Neural cell (in vitro differentiated cells): Measurements from ENCODE around the gene TMIGD1. TPM values are rescaled to one million over a fixed set of nuclear protein-coding genes. Genes with fewer than 3 reads are reported as not detected.

Experiments
- H2AFZ ChIP-seq: fragments of 200-600, 300-800 bp; sonication (generic), shearing (Covaris generic); 2 replicates; pipeline ENCODE4 v1.6.0; 2014; ENCODE audit warnings: low read depth, mild to moderate bottlenecking, antibody characterized with exemption, low read length, moderate library complexity
- H3F3A ChIP-seq: fragments of 200-600 bp; shearing (Covaris generic); 2 replicates; pipeline ENCODE4 v1.6.1; 2016; ENCODE audit warnings: mild to moderate bottlenecking, moderate library complexity, mixed read lengths, antibody characterized with exemption, low read length; ENCODE audit not compliant: insufficient read depth, poor library complexity, severe bottlenecking
- H3K27ac ChIP-seq: fragments of 200-600, 300-800 bp; sonication (generic), shearing (Covaris generic); 2 replicates; pipeline ENCODE4 v1.5.1; 2014; ENCODE audit warnings: mild to moderate bottlenecking, low read length, moderate library complexity
- H3K27me3 ChIP-seq: fragments of 300-800, 200-600 bp; sonication (generic), shearing (Covaris generic); 2 replicates; pipeline ENCODE4 v1.6.0; 2014; ENCODE audit warnings: mild to moderate bottlenecking, low read depth, low read length, moderate library complexity; ENCODE audit not compliant: insufficient read depth
- H3K36me3 ChIP-seq: fragments of 300-800, 200-600 bp; sonication (generic), shearing (Covaris generic); 2 replicates; pipeline ENCODE4 v1.5.1; 2014; ENCODE audit warnings: mild to moderate bottlenecking, antibody characterized with exemption, low read length, moderate library complexity; ENCODE audit not compliant: insufficient read depth
- H3K4me2 ChIP-seq: fragments of 300-800, 200-600 bp; sonication (generic), shearing (Covaris generic); 2 replicates; pipeline ENCODE4 v1.6.0; 2014; ENCODE audit warnings: mild to moderate bottlenecking, low read length
- H3K4me3 ChIP-seq: fragments of 300-800, 200-600 bp; sonication (generic), shearing (Covaris generic); 2 replicates; pipeline ENCODE4 v1.5.1; 2014; ENCODE audit warnings: mild to moderate bottlenecking, low read length, moderate library complexity
- H3K79me2 ChIP-seq: fragments of 200-600 bp; shearing (Covaris generic); replicated peaks from 2 replicates; pipeline ENCODE4 v1.6.0; 2014; ENCODE audit warnings: mild to moderate bottlenecking, low read length, moderate library complexity; ENCODE audit not compliant: insufficient read depth
- H3K9ac ChIP-seq: fragments of 300-800, 200-600 bp; sonication (generic), shearing (Covaris generic); 2 replicates; pipeline ENCODE4 v1.6.1; 2016; ENCODE audit warnings: mild to moderate bottlenecking, low read length, mixed read lengths
- H3K9me2 ChIP-seq: fragments of 200-600 bp; shearing (Covaris generic); 2 replicates; pipeline ENCODE4 v1.6.1; 2016; ENCODE audit warnings: mild to moderate bottlenecking, low read length, mixed read lengths; ENCODE audit not compliant: insufficient read depth
- H3K9me3 ChIP-seq: fragments of 200-600, 300-800 bp; sonication (generic), shearing (Covaris generic); 2 replicates; pipeline ENCODE4 v1.6.1; 2016; ENCODE audit warnings: mild to moderate bottlenecking, mixed run types, low read length, moderate library complexity, mixed read lengths
- H4K20me1 ChIP-seq: fragments of 200-600 bp; shearing (Covaris generic); 2 replicates; pipeline ENCODE4 v1.6.1; 2016; ENCODE audit warnings: mild to moderate bottlenecking, mixed run types; ENCODE audit not compliant: insufficient read depth
- EP300 ChIP-seq: fragments of 450-650 bp; conservative IDR thresholded peaks from 2 replicates; pipeline ENCODE4 v1.6.1; 2014; ENCODE audit warnings: antibody characterized with exemption, mild to moderate bottlenecking, moderate library complexity; ENCODE audit not compliant: poor library complexity, severe bottlenecking
- EZH2 ChIP-seq: fragments of 200-600, 300-800 bp; shearing (Covaris generic), sonication (generic); IDR thresholded peaks from 2 replicates; pipeline ENCODE4 v1.6.1; 2014; ENCODE audit warnings: antibody characterized with exemption, low read length, borderline replicate concordance, mild to moderate bottlenecking; ENCODE audit not compliant: insufficient read depth, poor library complexity, severe bottlenecking
- POLR2AphosphoS5 ChIP-seq: IDR thresholded peaks from 2 replicates; pipeline ENCODE4 v1.6.1; 2012
- RAD21 ChIP-seq: fragments of 450-650 bp; conservative IDR thresholded peaks from 2 replicates; pipeline ENCODE4 v1.6.1; 2014; ENCODE audit warnings: antibody characterized with exemption, mild to moderate bottlenecking, moderate library complexity
- SMC3 ChIP-seq: fragments of 450-650 bp; conservative IDR thresholded peaks from 2 replicates; pipeline ENCODE4 v1.6.1; 2014; ENCODE audit warnings: antibody characterized with exemption, mild to moderate bottlenecking, moderate library complexity; ENCODE audit not compliant: poor library complexity
- TAF1 ChIP-seq: IDR thresholded peaks from 2 replicates; pipeline ENCODE4 v1.6.1; 2012; ENCODE audit warnings: low read depth
- polyA plus RNA-seq: library from polyadenylated mRNA; depleted of rRNA; stranded (reverse); fragments of >200 nt; gene quantifications from 2 replicates; pipeline ENCODE4 v1.2.3, GENCODE V29; 2014
- TF ChIP-seq, protein P1 (sequence below): fragments of 450-650 bp; IDR thresholded peaks from 2 replicates; pipeline ENCODE4 v1.5.1; 2014; ENCODE audit warnings: antibody characterized with exemption, mild to moderate bottlenecking, moderate library complexity; ENCODE audit not compliant: poor library complexity, severe bottlenecking
- TF ChIP-seq, protein P2 (sequence below): IDR thresholded peaks from 2 replicates; pipeline ENCODE4 v1.6.1; 2012; ENCODE audit warnings: borderline replicate concordance

Gene TMIGD1
- polyA plus RNA-seq, 1 donor from 2014 or later = not detected

DNA sequence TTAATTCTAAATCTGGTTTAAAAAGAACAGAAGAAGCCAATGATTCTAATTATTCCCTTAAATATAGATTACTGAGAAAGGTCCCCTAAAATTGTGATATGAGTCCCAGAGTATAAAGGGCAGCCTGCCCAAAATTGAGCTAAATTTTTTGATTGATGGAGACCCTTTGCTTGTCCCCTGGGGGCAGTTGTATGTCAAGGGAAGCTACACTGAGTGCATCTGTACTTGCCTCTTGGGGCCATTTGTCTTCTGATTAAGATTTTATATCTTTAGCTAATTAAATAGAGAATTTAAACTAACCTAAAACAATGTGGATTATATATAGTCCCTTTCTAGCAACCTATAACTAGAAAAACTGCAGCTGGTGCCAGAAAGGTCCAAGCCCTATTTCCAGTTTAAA, 54.7 kb downstream of the TMIGD1 start:
- TF ChIP-seq POLR2AphosphoS5 = no peak
- no peak for TF ChIP-seq EP300
- TF ChIP-seq, protein P1, sequence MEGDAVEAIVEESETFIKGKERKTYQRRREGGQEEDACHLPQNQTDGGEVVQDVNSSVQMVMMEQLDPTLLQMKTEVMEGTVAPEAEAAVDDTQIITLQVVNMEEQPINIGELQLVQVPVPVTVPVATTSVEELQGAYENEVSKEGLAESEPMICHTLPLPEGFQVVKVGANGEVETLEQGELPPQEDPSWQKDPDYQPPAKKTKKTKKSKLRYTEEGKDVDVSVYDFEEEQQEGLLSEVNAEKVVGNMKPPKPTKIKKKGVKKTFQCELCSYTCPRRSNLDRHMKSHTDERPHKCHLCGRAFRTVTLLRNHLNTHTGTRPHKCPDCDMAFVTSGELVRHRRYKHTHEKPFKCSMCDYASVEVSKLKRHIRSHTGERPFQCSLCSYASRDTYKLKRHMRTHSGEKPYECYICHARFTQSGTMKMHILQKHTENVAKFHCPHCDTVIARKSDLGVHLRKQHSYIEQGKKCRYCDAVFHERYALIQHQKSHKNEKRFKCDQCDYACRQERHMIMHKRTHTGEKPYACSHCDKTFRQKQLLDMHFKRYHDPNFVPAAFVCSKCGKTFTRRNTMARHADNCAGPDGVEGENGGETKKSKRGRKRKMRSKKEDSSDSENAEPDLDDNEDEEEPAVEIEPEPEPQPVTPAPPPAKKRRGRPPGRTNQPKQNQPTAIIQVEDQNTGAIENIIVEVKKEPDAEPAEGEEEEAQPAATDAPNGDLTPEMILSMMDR = no peak
- TF ChIP-seq RAD21 = no peak
- H3K9me3 ChIP-seq = no peaks in the 10 kb centered on the region
- H3K27me3 ChIP-seq = no peaks in the 10 kb centered on the region

DNA sequence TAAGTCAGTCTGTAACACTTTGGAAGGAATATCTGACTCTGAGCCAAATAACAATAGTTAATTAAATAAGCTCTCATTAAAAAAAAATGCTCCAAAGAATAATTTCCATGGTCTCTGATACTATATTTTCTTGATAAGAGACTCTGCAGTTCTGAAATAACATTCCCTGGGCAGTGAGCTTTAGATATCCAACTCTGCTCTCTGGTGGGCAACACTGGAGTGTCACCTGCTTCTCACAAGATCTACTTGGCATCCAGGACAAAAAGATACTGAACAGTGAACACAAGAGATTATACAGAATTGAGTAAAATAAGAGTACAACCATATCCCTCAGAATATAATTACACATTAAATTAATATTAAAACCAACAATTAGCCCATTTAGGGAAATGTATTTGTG, 55.8 kb downstream of the TMIGD1 start:
- no peaks in the 10 kb centered on the region for H3F3A ChIP-seq
- H3K4me2 ChIP-seq = no peak overlapping the region
- TF ChIP-seq, protein P1 = peak; percentile 72
- TF ChIP-seq SMC3 = peak; percentile 87
- peak; percentile 77 for TF ChIP-seq RAD21
- TF ChIP-seq, protein P2, sequence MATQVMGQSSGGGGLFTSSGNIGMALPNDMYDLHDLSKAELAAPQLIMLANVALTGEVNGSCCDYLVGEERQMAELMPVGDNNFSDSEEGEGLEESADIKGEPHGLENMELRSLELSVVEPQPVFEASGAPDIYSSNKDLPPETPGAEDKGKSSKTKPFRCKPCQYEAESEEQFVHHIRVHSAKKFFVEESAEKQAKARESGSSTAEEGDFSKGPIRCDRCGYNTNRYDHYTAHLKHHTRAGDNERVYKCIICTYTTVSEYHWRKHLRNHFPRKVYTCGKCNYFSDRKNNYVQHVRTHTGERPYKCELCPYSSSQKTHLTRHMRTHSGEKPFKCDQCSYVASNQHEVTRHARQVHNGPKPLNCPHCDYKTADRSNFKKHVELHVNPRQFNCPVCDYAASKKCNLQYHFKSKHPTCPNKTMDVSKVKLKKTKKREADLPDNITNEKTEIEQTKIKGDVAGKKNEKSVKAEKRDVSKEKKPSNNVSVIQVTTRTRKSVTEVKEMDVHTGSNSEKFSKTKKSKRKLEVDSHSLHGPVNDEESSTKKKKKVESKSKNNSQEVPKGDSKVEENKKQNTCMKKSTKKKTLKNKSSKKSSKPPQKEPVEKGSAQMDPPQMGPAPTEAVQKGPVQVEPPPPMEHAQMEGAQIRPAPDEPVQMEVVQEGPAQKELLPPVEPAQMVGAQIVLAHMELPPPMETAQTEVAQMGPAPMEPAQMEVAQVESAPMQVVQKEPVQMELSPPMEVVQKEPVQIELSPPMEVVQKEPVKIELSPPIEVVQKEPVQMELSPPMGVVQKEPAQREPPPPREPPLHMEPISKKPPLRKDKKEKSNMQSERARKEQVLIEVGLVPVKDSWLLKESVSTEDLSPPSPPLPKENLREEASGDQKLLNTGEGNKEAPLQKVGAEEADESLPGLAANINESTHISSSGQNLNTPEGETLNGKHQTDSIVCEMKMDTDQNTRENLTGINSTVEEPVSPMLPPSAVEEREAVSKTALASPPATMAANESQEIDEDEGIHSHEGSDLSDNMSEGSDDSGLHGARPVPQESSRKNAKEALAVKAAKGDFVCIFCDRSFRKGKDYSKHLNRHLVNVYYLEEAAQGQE = no peak
- no peak overlapping the region for H2AFZ ChIP-seq
- no peaks in the 10 kb centered on the region for H3K9me2 ChIP-seq
- no peaks in the 10 kb centered on the region for H3K27me3 ChIP-seq
- H3K36me3 ChIP-seq = no peaks in the 10 kb centered on the region
- no peak overlapping the region for H3K4me3 ChIP-seq
- H3K79me2 ChIP-seq = no peaks in the 10 kb centered on the region
- no peaks in the 10 kb centered on the region for H3K9me3 ChIP-seq
- no peak overlapping the region for H3K9ac ChIP-seq
- no peak overlapping the region for H3K27ac ChIP-seq
- no peaks in the 10 kb centered on the region for H4K20me1 ChIP-seq

More for the DNA sequence above, 54.7 kb downstream of the TMIGD1 start:
- Histone ChIP-seq H4K20me1 (no peaks in the 10 kb centered on the region), H3F3A (no peaks in the 10 kb centered on the region), H3K27ac (no peak overlapping the region), H3K9ac (no peak overlapping the region), H2AFZ (no peak overlapping the region), H3K9me2 (no peaks in the 10 kb centered on the region), H3K4me3 (no peak overlapping the region), H3K79me2 (no peaks in the 10 kb centered on the region), H3K36me3 (peaks cover 4% of the 10 kb centered on the region), H3K4me2 (no peak overlapping the region)

DNA sequence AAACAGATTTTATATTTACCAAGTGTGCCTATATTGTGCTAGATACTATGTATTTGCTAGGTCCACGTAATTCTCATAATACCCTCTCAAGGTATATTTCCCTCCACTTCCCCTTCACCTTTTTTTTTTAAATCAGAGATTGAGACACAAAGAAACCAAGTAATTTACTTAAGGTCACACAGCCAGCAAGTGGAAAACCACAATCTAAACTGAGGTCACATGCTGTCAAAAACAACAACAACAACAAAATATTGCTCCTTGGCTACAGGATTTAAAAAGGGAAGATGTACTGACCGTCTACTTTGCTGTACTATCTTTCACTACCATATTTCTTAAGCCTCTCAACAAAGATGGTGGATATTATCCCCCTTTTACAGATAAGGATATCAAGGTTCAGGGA, 57.9 kb downstream of the TMIGD1 start:
- Histone ChIP-seq H2AFZ (no peak overlapping the region), H3F3A (no peaks in the 10 kb centered on the region), H3K79me2 (no peaks in the 10 kb centered on the region), H3K27ac (no peak overlapping the region), H4K20me1 (no peaks in the 10 kb centered on the region), H3K9ac (no peak overlapping the region), H3K9me3 (no peaks in the 10 kb centered on the region), H3K36me3 (no peaks in the 10 kb centered on the region), H3K4me3 (no peak overlapping the region), H3K9me2 (no peaks in the 10 kb centered on the region), H3K27me3 (no peaks in the 10 kb centered on the region), H3K4me2 (no peak overlapping the region)
- TF ChIP-seq TAF1 (no peak), SMC3 (no peak), EZH2 (no peak), EP300 (no peak), POLR2AphosphoS5 (no peak)
- TF ChIP-seq, protein P1 = no peak
- TF ChIP-seq, protein P2 = no peak
